ENCODE data around the gene KIF25.

The KIF25 gene

DNA sequence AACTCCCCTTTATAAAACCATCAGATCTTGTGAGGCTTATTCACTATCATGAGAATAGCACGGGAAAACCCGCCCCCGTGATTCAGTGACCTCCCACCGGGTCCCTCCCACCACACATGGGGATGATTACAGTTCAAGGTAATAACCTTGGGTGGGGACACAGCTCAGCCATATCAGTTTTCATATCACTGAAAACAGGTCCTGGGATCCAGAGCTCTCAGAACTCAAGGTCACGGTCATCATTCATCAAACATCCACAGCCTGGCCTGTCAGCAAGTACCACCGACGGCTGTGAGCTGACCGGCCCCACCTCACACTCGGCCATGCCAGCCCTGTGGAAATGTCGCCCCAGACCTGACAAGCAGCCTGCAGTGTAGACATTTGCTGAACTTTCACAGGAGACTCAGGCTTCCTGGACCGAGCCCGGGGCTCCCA lies 95.6 kb downstream of the KIF25 start:
- H3K4me3 ChIP-seq (ENCODE audit: insufficient read length, low read depth) = no peak overlapping the region
- no peak for DNase-seq (ENCODE audit: low read depth, low spot score)
- H3K4me1 ChIP-seq (ENCODE audit: insufficient read depth, insufficient read length) = peaks cover 13% of the 10 kb centered on the region
- no peaks in the 10 kb centered on the region for H3K9me3 ChIP-seq (ENCODE audit: insufficient read depth, low read length)
- no peaks in the 10 kb centered on the region for H3K27me3 ChIP-seq (ENCODE audit: insufficient read depth, insufficient read length)
- TF ChIP-seq ZNF274 (IDR thresholded peaks at IDR 0.05; ENCODE audit: low read depth, low read length) (no peak), SUZ12 (IDR thresholded peaks at IDR 0.05; ENCODE audit: extremely low read depth, insufficient read depth, insufficient read length) (no peak), YY1 (IDR thresholded peaks at IDR 0.05; ENCODE audit: insufficient read depth, insufficient read length) (no peak)
- H3K9ac ChIP-seq (ENCODE audit: insufficient read length, low read depth) = no peak overlapping the region
- H3K36me3 ChIP-seq (ENCODE audit: insufficient read depth, insufficient read length, low read length) = no peaks in the 10 kb centered on the region

DNA sequence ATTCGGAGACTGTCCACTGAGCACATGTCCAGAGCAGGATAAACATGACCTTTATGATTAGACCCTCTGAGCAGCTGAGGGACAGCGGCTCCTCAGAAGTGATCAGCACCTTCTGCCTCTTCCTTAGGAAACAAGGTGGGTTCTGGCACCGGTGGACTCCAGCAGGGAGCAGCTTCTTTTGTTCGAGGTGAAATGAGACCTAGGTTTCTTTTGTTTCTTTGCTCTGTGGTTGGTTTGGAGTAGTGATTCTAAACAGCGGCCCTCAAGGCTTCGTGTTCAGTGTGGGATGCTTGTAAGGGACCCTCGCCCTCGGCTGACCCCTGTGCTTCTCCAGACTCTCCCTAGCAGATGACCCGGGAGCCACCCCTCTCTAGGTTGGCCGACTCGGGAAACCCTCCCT lies 96.2 kb downstream of the KIF25 start:
- no peaks in the 10 kb centered on the region for H3K9me3 ChIP-seq (ENCODE audit: insufficient read depth, low read length)
- no peak overlapping the region for H3K4me3 ChIP-seq (ENCODE audit: insufficient read length, low read depth)
- no peak for DNase-seq (ENCODE audit: low read depth, low spot score)
- H3K4me1 ChIP-seq (ENCODE audit: insufficient read depth, insufficient read length) = peaks cover 13% of the 10 kb centered on the region
- H3K36me3 ChIP-seq (ENCODE audit: insufficient read depth, insufficient read length, low read length) = no peaks in the 10 kb centered on the region
- TF ChIP-seq ZNF274 (IDR thresholded peaks at IDR 0.05; ENCODE audit: low read depth, low read length) = no peak
- no peak for TF ChIP-seq YY1 (IDR thresholded peaks at IDR 0.05; ENCODE audit: insufficient read depth, insufficient read length)
- no peak for TF ChIP-seq SUZ12 (IDR thresholded peaks at IDR 0.05; ENCODE audit: extremely low read depth, insufficient read depth, insufficient read length)
- H3K27me3 ChIP-seq (ENCODE audit: insufficient read depth, insufficient read length) = no peaks in the 10 kb centered on the region
- H3K9ac ChIP-seq (ENCODE audit: insufficient read length, low read depth) = no peak overlapping the region

Measured in NT2/D1 (cell line).